DOHH2 (cell line): ENCODE results near the gene PAX6.

Experiments used
- H3F3A ChIP-seq: fragments of 200-600 bp; sonication (generic), shearing (Covaris generic); 2 replicates; pipeline ENCODE4 v1.6.0; 2016; ENCODE audit warnings: antibody characterized with exemption, mild to moderate bottlenecking; ENCODE audit not compliant: control insufficient read depth, insufficient read depth
- H3K27ac ChIP-seq: fragments of 200-600 bp; sonication (generic); 2 replicates; pipeline ENCODE4 v1.5.1; 2014; ENCODE audit warnings: low read depth, mild to moderate bottlenecking, low read length, moderate library complexity
- H3K27me3 ChIP-seq: fragments of 200-600 bp; sonication (generic); 2 replicates; pipeline ENCODE4 v1.6.1; 2014; ENCODE audit warnings: mild to moderate bottlenecking, low read length, mixed read lengths; ENCODE audit not compliant: control insufficient read depth
- H3K36me3 ChIP-seq: fragments of 200-600 bp; sonication (generic); 2 replicates; pipeline ENCODE4 v1.6.1; 2014; ENCODE audit warnings: mild to moderate bottlenecking, low read length, moderate library complexity, mixed read lengths; ENCODE audit not compliant: control insufficient read depth
- H3K4me1 ChIP-seq: fragments of 200-600 bp; sonication (generic); 2 replicates; pipeline ENCODE4 v1.6.1; 2014; ENCODE audit warnings: mild to moderate bottlenecking, low read length, mixed read lengths; ENCODE audit not compliant: control insufficient read depth
- H3K4me2 ChIP-seq: fragments of 200-600 bp; sonication (generic); 2 replicates; pipeline ENCODE4 v1.6.0; 2014; ENCODE audit warnings: mild to moderate bottlenecking, low read length, moderate library complexity
- H3K4me3 ChIP-seq: fragments of 200-600 bp; sonication (generic); 2 replicates; pipeline ENCODE4 v1.5.1; 2014; ENCODE audit warnings: mild to moderate bottlenecking, low read length, mixed read lengths
- H3K79me2 ChIP-seq: fragments of 200-600 bp; sonication (generic); 2 replicates; pipeline ENCODE4 v1.6.1; 2014; ENCODE audit warnings: mild to moderate bottlenecking, low read length, mixed read lengths; ENCODE audit not compliant: control insufficient read depth
- H3K9me2 ChIP-seq: fragments of 200-600 bp; sonication (generic); replicated peaks from 2 replicates; pipeline ENCODE4 v1.6.1; 2014; ENCODE audit warnings: mild to moderate bottlenecking, low read length, mixed read lengths; ENCODE audit not compliant: control insufficient read depth
- H3K9me3 ChIP-seq: fragments of 200-600 bp; sonication (generic); 2 replicates; pipeline ENCODE4 v1.6.1; 2014; ENCODE audit warnings: antibody characterized with exemption, low read length, mixed read lengths; ENCODE audit not compliant: control insufficient read depth, insufficient read depth
- H4K20me1 ChIP-seq: fragments of 200-600 bp; sonication (generic); 2 replicates; pipeline ENCODE4 v1.6.0; 2014; ENCODE audit warnings: low read depth, mild to moderate bottlenecking, antibody characterized with exemption, low read length, moderate library complexity; ENCODE audit not compliant: control insufficient read depth, insufficient read depth
- EZH2phosphoT487 ChIP-seq: fragments of 200-600 bp; sonication (generic); IDR thresholded peaks from 2 replicates; pipeline ENCODE4 v1.6.1; 2017; ENCODE audit warnings: borderline replicate concordance, mild to moderate bottlenecking, antibody characterized with exemption, low read length, moderate library complexity, mixed read lengths
- TF ChIP-seq, protein P1 (sequence below): fragments of 200-600 bp; sonication (generic); IDR thresholded peaks from one replicate; pipeline ENCODE4 v1.5.1; 2014; ENCODE audit warnings: antibody characterized with exemption, mild to moderate bottlenecking, low read depth, low read length; ENCODE audit not compliant: poor library complexity, severe bottlenecking

PAX6 gene

DNA sequence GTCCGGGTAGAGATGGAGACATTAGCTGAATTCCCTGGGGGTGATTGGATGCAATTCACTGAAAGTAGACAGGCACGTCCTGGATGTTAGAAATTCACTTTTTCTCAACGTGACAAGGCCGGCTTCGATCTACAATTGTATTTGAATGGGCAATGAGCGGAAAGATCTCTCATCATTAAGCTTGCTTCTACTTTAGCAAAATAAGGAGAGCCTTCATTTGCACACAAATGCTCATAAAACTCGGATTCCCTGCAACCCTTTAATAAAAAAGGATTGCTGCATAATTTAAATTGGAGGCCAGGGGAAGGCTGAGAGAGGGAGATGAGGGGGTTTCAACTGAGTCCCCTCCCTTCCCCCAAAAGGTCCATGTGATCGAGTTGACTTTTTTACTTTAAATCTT is 10.6 kb upstream of the PAX6 start:
- no peaks in the 10 kb centered on the region for H3K36me3 ChIP-seq
- no peaks in the 10 kb centered on the region for H3K27me3 ChIP-seq
- no peaks in the 10 kb centered on the region for H3F3A ChIP-seq
- H3K4me3 ChIP-seq = no peak overlapping the region
- no peaks in the 10 kb centered on the region for H3K9me2 ChIP-seq
- H3K4me1 ChIP-seq = no peaks in the 10 kb centered on the region
- no peaks in the 10 kb centered on the region for H3K79me2 ChIP-seq
- no peak overlapping the region for H3K4me2 ChIP-seq
- no peak for TF ChIP-seq EZH2phosphoT487
- TF ChIP-seq, protein P1, sequence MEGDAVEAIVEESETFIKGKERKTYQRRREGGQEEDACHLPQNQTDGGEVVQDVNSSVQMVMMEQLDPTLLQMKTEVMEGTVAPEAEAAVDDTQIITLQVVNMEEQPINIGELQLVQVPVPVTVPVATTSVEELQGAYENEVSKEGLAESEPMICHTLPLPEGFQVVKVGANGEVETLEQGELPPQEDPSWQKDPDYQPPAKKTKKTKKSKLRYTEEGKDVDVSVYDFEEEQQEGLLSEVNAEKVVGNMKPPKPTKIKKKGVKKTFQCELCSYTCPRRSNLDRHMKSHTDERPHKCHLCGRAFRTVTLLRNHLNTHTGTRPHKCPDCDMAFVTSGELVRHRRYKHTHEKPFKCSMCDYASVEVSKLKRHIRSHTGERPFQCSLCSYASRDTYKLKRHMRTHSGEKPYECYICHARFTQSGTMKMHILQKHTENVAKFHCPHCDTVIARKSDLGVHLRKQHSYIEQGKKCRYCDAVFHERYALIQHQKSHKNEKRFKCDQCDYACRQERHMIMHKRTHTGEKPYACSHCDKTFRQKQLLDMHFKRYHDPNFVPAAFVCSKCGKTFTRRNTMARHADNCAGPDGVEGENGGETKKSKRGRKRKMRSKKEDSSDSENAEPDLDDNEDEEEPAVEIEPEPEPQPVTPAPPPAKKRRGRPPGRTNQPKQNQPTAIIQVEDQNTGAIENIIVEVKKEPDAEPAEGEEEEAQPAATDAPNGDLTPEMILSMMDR = no peak
- no peaks in the 10 kb centered on the region for H4K20me1 ChIP-seq
- no peak overlapping the region for H3K27ac ChIP-seq
- H3K9me3 ChIP-seq = peaks cover 3% of the 10 kb centered on the region; the same call in 1 of the 2 replicates

DNA sequence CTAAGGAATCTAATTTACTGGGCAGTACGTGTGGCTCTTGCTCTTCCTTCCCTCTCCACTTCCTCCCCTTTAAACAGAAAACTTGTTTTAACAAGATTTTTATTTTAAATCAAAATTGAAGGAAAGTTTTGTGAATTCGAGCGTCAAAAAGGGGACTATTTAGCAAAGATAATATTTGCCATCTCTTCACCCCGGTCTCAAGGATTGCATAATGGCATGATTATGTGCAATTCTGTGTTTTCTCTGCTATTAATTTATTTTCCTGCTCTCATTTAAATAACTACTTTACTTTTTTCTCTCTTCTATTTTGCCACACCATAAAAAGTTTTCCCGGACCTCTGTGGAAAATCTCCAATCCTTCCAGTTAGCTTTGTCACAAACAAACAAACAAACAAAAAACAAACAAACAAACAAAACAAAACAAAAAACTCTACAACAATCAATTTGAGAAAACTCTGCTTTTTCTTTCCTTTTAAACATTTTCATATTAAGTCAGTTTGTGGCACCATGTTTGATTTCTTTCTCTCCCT is 10.2 kb upstream of the PAX6 start:
- TF ChIP-seq, protein P1 = no peak
- TF ChIP-seq EZH2phosphoT487 = no peak
- no peaks in the 10 kb centered on the region for H3F3A ChIP-seq
- H3K36me3 ChIP-seq = no peaks in the 10 kb centered on the region
- no peaks in the 10 kb centered on the region for H3K4me1 ChIP-seq
- H3K27ac ChIP-seq = no peak overlapping the region
- no peak overlapping the region for H3K4me2 ChIP-seq
- H3K4me3 ChIP-seq = no peak overlapping the region
- no peaks in the 10 kb centered on the region for H3K9me2 ChIP-seq
- no peaks in the 10 kb centered on the region for H3K79me2 ChIP-seq
- H4K20me1 ChIP-seq = no peaks in the 10 kb centered on the region
- peaks cover 3% of the 10 kb centered on the region; the same call in 1 of the 2 replicates for H3K9me3 ChIP-seq
- no peaks in the 10 kb centered on the region for H3K27me3 ChIP-seq

DNA sequence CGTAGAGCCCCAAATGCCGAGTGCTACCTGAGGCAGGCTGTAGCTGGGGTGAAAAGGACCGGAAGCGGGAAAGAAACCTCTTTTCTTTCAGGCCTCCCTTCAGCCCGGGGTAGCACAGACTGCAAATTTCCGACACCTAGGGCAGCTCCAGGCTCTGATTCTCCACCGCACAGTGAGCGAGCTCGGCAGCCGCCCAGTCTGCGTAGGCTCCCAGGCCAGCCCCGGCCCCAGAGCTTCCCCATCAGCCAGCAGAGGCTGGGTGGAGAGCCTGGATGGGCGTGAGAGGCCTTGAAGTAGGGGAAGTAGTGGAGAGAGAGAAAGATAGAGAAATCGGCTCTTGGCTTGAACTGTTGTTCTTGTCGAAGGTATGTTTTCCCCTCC is 9.3 kb upstream of the PAX6 start:
- H3K36me3 ChIP-seq = no peaks in the 10 kb centered on the region
- TF ChIP-seq, protein P1 = no peak
- TF ChIP-seq EZH2phosphoT487 = no peak
- no peaks in the 10 kb centered on the region for H3K27me3 ChIP-seq
- no peak overlapping the region for H3K27ac ChIP-seq
- H3K9me3 ChIP-seq = peaks cover 3% of the 10 kb centered on the region; the same call in 1 of the 2 replicates
- H3K4me1 ChIP-seq = no peaks in the 10 kb centered on the region
- no peaks in the 10 kb centered on the region for H3F3A ChIP-seq
- no peak overlapping the region for H3K4me3 ChIP-seq
- no peaks in the 10 kb centered on the region for H3K79me2 ChIP-seq
- no peaks in the 10 kb centered on the region for H3K9me2 ChIP-seq
- H3K4me2 ChIP-seq = no peak overlapping the region
- no peaks in the 10 kb centered on the region for H4K20me1 ChIP-seq
